ENCODE measurements around the gene SIGLEC15.

- TF ChIP-seq ZFP30 (CRISPR knock-in tag; IDR thresholded peaks at IDR 0.05) (no peak), ARNTL (CRISPR knock-in tag; IDR thresholded peaks at IDR 0.05; ENCODE audit: borderline replicate concordance, low read depth) (no peak), ZNF70 (CRISPR knock-in tag; IDR thresholded peaks at IDR 0.05) (no peak), CSDC2 (CRISPR knock-in tag; IDR thresholded peaks at IDR 0.05) (no peak), PATZ1 (CRISPR knock-in tag; IDR thresholded peaks at IDR 0.05; ENCODE audit: borderline replicate concordance) (no peak), ZNF565 (CRISPR knock-in tag; conservative IDR thresholded peaks at IDR 0.05; ENCODE audit: low read depth) (no peak), ZNF8 (CRISPR knock-in tag; IDR thresholded peaks at IDR 0.05) (no peak), TCF4 (CRISPR knock-in tag; IDR thresholded peaks at IDR 0.05; ENCODE audit: borderline replicate concordance) (no peak), TSHZ2 (CRISPR knock-in tag; IDR thresholded peaks at IDR 0.05) (no peak), ZFP3 (CRISPR knock-in tag; IDR thresholded peaks at IDR 0.05) (no peak), CSRNP3 (CRISPR knock-in tag; IDR thresholded peaks at IDR 0.05) (no peak), PPARA (CRISPR knock-in tag; IDR thresholded peaks at IDR 0.05; ENCODE audit: borderline replicate concordance) (no peak), RARB (CRISPR knock-in tag; IDR thresholded peaks at IDR 0.05) (no peak)
These were observed 40.3 kb upstream of the SIGLEC15 start for GRCh38 chr18:45785134-45785533.
